HG03442 (cell line): ENCODE measurements around the gene RFX2.
"Not testable (repeated sequence)": the region's sequence is repeated elsewhere in the genome, so short reads cannot be mapped to it uniquely, and the experiment has no call there.

Experiments
- ATAC-seq: cut with Tn5 transposase; IDR thresholded peaks from one replicate; pipeline ENCODE4 v1.9.1; 2021; ENCODE audit warnings: mild to moderate bottlenecking, moderate library complexity; ENCODE audit not compliant: unreplicated experiment

RFX2 gene

GRCh38 chr19:6041991-6042481 lies 68.3 kb downstream of the RFX2 start:
- no peak for ATAC-seq

DNA sequence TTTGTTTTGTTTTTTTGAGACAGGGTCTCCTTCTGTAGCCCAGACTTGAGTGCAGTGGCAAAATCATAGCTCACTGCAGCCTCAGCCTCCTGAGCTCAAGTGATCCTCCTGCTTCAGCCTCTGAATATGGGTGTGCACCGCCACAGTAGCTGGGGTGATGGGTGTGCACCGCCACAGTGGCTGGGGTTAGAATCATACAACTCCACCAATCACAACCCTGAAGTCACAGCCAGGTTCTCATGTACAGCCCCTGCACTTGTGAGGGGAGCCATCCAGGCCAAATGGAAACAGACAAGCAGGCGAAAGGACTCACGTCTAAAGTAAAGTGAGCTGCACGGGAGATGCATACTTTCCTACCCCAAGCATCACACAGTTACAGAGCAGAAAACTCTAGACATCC lies 69.2 kb downstream of the RFX2 start:
- no peak for ATAC-seq

GRCh38 chr19:6039566-6040225 lies 70.6 kb downstream of the RFX2 start:
- ATAC-seq, result no peak

DNA sequence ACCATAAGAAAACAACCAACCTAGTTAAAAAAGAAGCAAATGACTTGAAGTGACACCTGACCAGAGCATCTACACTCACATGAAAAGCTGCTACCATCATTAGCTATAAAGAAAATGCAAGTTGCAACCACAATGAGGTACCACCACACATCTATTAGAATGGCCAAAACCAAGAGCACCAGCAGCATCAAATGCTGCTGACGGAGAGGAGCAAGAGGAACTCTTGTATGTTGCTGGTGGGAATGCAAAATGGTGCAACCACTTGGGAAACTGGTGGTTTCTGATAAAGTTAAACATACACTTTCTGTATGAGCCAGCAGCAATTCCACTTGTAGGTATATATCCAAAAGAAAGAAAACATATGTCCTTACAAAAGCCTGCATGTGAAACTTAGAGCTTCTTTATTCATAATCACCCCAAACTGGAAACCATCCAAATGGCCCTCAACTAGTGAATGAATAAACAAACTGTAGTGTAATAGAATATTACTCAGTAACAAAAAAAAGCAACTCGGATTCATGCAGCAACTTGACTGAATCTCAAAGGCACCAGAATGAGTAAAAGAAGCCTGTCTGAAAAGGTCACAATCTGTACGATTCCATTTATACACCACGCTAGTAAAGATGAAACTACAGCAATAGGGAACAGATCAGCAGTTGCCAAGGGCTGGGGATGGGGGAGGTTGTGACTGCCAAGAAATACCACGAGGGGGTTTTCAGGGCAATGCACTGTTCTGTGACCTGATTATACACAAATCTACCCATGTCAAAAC lies 71.5 kb downstream of the RFX2 start:
- no peak for ATAC-seq

DNA sequence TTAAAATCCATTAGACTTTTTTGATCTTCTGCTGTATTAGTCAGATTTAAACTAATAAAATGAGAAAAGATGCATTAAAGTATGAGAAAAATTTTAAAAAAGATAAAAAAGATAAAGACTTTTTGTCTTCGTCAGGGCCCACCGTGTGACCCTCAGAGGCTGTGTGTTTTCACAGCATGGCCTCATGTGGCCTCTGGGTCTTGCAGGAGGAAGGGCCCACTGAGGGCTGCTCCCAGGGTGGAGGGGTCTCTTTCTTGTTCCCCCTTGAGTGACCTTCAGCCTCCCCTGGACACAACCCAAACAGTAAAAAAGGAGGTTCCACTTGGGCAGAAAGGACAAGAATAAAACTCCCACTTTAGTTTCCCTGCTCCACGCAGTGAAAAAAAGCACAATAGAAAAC lies 75.3 kb downstream of the RFX2 start:
- no peak for ATAC-seq

- no peak for ATAC-seq
These were observed 75.8 kb downstream of the RFX2 start for GRCh38 chr19:6034512-6034911.

DNA sequence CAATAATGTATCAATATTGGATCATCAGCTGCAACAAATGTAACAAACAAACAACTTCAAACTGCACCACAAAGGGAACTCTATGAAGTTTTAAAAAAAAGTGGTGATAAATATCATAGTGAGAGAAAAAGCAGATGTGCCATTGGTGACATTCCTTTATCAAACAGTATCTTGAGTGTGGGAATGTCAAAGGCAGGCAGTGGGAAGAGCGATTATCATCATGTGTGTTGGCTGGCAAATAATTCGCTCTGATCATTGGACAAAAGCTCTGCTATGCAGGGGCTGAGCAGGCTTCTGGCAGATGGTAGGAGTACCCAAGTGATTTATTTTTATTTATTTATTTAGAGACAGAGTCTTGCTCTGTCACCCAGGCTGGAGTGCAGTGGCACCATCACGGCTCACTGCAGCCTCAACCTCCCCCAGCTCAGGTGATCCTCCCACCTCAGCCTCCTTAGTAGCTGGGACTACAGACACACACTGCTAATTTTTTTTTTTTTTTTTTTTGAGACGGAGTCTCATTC lies 76.5 kb downstream of the RFX2 start:
- no peak for ATAC-seq

- ATAC-seq, result no peak
These were observed 77.5 kb downstream of the RFX2 start for GRCh38 chr19:6032827-6033226.

DNA sequence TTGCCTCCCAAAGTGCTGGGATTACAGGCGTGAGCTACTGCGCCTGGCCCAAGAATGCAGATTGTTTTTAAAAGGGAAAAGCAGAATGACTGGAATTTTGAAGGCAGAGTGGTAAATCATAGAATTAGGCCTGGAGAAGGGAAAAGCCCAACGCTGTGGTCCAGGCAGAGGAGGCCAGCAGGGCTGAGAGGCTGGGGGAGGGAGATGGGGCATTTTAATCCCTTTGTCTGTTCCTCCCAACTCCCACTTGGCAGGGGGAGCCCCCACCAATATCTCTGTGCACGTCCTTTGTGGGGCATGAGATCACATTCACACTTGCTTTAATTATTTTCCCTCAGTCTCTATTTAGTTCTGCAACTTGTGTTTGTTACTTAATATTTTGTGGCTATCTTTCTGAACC lies 77.9 kb downstream of the RFX2 start:
- no peak for ATAC-seq

DNA sequence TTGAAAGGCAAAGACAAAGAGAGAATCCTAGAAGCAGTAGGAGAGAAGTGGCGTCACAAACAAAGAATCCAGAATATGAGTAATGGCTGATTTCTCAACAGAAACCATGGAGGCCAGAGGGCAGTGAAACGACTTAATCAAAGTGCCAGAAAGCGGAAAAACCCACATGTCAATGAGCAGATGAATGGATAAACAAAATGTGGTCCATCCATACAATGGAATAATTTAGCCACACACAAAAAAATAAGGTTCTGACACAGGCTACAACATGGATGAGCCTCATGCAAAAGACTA lies 80.1 kb downstream of the RFX2 start:
- ATAC-seq, result no peak

DNA sequence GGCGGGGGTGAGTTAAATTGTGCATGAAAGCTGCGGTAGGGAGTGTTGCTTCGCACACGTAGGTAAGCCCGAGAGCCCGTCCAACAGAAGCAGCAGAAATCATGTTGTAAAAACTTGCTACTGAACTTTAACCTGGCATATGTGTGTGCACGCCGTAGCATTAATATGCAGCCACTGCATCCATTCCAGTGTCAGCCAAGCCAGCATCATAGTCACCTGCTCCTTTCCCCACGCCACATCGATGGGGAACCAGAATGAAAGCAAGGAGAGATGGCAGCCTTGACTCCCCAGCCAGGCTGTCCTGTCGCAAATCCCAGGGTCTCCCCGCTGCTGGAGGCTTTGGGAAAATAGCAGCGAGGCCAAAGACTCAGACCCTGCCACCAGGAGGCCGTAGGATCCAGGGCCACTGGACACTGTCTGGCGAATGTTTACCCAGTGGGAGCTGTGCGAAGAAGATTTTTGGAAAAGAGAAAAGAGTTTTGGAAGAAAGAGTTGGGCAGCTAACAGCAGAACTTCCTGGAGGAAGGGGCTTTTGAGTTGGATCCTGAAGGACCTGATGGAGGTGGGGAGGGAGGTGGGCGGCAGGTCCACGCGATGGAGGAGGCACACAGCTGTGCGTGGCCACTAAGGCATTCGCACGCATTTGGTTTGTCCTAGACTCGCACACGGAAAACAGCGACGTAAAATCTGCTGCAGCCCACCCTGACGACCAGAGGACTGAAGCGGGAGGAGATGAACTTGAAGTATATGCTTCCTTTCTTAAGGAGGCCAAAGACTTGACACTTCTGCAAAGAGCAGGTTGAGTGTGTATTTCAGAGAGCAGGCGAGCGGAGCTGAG lies 83.7 kb downstream of the RFX2 start:
- no peak for ATAC-seq

DNA sequence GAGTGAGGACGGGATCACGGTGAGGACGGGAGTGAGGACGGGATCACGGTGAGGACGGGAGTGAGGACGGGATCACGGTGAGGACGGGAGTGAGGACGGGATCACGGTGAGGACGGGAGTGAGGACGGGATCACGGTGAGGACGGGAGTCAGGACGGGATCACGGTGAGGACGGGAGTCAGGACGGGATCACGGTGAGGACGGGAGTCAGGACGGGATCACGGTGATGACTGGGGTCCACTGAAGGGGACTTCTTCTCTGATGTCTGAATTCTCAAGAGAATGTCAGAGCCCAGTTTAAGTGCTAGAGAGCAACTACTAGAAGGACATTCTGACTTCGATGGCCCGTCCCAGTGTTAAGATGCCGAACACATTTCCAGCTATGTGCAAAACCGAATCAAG lies 85.5 kb downstream of the RFX2 start:
- ATAC-seq, result not testable (repeated sequence)

GRCh38 chr19:6023936-6024335 lies 86.4 kb downstream of the RFX2 start:
- ATAC-seq, result no peak

- ATAC-seq, result no peak
These were observed 87.1 kb downstream of the RFX2 start for GRCh38 chr19:6023085-6023682.

DNA sequence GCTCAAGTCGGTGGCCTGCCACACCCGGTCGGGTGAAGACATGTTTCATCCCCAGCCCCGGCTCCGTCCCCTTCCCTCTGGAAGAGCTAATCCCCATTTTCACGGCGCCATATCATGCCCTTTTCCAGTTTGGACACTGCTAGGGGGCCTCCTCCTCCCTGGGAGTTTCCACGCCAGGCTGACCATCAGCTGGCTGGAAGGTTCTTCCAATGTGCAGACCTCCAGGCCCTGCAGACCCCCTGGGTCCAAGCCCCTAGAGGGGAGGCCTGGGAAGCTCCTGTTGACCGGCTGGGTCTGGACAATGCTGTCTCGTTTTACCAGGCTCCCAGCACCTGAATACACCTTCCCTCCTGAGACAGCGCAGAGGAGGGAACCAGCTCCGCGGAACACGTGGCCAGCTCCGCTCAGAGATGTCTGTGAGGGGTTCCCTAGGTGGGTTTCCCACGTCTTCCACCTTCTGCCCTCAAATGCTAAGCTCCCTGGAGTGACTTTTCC lies 87.7 kb downstream of the RFX2 start:
- ATAC-seq, result no peak

GRCh38 chr19:6021878-6022569 lies 88.3 kb downstream of the RFX2 start:
- ATAC-seq, result no peak

GRCh38 chr19:6020972-6021805 lies 89.1 kb downstream of the RFX2 start:
- ATAC-seq, result no peak

DNA sequence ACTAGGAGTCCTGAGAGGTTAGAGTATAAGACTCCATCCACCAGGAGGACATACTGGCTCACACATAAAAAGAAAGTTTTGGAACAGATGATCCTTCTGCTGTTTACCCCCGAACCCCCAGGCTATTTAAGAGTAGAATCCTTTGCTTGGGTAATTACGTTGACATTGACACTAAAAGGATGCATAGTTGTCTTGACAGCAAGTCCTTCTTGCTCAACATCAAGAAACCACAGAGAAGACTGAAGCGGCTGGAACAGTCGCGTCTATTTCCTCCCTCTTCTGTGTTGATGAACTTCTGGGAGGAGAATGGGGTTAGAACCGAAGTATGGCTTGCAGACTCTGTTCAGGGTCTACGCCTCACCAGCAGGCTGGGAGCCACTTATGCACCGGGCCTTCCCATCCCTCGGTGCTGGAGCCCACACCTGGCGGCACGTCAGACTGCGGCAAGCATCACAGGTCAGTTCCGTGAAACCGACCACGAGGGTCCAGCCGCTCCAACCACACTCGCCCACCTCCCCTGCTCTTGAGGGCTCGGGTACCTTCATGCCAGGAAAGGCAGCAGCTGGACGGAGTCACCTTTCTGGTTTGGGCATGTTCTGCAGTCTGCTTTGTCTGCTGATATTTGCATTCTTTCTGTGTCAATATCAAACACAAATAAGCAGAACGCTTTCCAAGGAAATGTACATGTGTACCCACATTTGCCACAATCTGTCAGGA lies 90.0 kb downstream of the RFX2 start:
- ATAC-seq, result no peak

- no peak for ATAC-seq
These were observed 91.5 kb downstream of the RFX2 start for GRCh38 chr19:6018786-6019185.
